SK-N-SH (cell line): Measurements from ENCODE around the gene NUMA1. TPM values are rescaled to one million over a fixed set of nuclear protein-coding genes. Genes with fewer than 3 reads are reported as not detected.

ENCODE experiments used
- CTCF ChIA-PET: fragments of 300-600, 350-600 bp; formaldehyde crosslinking; extraction: SDS; loops from one replicate; lab custom pipeline; 2021; lab: Yijun Ruan, JAX
- POLR2A ChIA-PET: fragments of 350-600 bp; sonication (Branson Sonifier 250); formaldehyde crosslinking; extraction: SDS; loops from one replicate; lab custom pipeline; 2020; ENCODE audit warnings: antibody characterized with exemption, inconsistent platforms; lab: Yijun Ruan, JAX
- DNase-seq: peaks from one replicate; pipeline ENCODE4 v3.0.0; 2012
- H2AFZ ChIP-seq: fragments of 200-600 bp; sonication (generic); 2 replicates; pipeline ENCODE4 v1.8.1; 2016; ENCODE audit warnings: antibody characterized with exemption, mild to moderate bottlenecking, low read depth
- H3F3A ChIP-seq: fragments of 200-600 bp; sonication (generic); replicated peaks from 2 replicates; pipeline ENCODE3; 2016; ENCODE audit warnings: antibody characterized with exemption, mild to moderate bottlenecking; ENCODE audit not compliant: insufficient read depth
- H3K27ac ChIP-seq, 2 experiments: fragments of 200-500 bp in 1 of 2; fragments of 200-600 bp in 1 of 2; sonication (Bioruptor generic) in 1 of 2; sonication (generic), shearing (Covaris generic) in 1 of 2; 2 replicates each; pipeline versions ENCODE4 v1.5.1 to v1.6.1; 2014 to 2016; ENCODE audit warnings: low read depth in 2 of 2, inconsistent platforms in 1 of 2, low read length in 1 of 2, mild to moderate bottlenecking in 1 of 2, mixed read lengths in 1 of 2
- H3K27me3 ChIP-seq: fragments of 200-600 bp; sonication (generic), shearing (Covaris generic); 2 replicates; pipeline ENCODE4 v1.6.1; 2016; ENCODE audit warnings: mixed run types; ENCODE audit not compliant: insufficient read depth
- H3K36me3 ChIP-seq, 2 experiments: fragments of 200-500 bp in 1 of 2; fragments of 200-600 bp in 1 of 2; sonication (Bioruptor generic) in 1 of 2; sonication (generic) in 1 of 2; replicated peaks in 1 of 2; 2 replicates each; pipeline versions ENCODE3 to v1.5.1; 2014 to 2016; ENCODE audit warnings: low read length in 1 of 2, mild to moderate bottlenecking in 1 of 2; ENCODE audit not compliant: insufficient read depth in 2 of 2, control insufficient read depth in 1 of 2
- H3K4me1 ChIP-seq, 2 experiments: fragments of 200-500 bp in 1 of 2; fragments of 200-600 bp in 1 of 2; sonication (Bioruptor generic) in 1 of 2; sonication (generic), shearing (Covaris generic) in 1 of 2; 2 replicates each; pipeline versions ENCODE4 v1.5.1 to v1.6.1; 2014 to 2016; ENCODE audit warnings: low read depth in 1 of 2, low read length in 1 of 2, mixed run types in 1 of 2; ENCODE audit not compliant: insufficient read depth in 2 of 2, control insufficient read depth in 1 of 2
- H3K4me2 ChIP-seq: fragments of 200-600 bp; sonication (generic), shearing (Covaris generic); 2 replicates; pipeline ENCODE4 v1.6.1; 2017; ENCODE audit warnings: mixed run types
- H3K4me3 ChIP-seq, 2 experiments: fragments of 200-500 bp in 1 of 2; fragments of 200-600 bp in 1 of 2; sonication (Bioruptor generic) in 1 of 2; sonication (generic), shearing (Covaris generic) in 1 of 2; 2 replicates each; pipeline versions ENCODE4 v1.5.1 to v1.8.1; 2014 to 2016; ENCODE audit warnings: low read depth in 2 of 2, inconsistent platforms in 1 of 2, low read length in 1 of 2, mild to moderate bottlenecking in 1 of 2, mixed read lengths in 1 of 2, moderate library complexity in 1 of 2
- H3K79me2 ChIP-seq: fragments of 200-600 bp; sonication (generic); 2 replicates; pipeline ENCODE4 v1.8.1; 2017; ENCODE audit warnings: mild to moderate bottlenecking; ENCODE audit not compliant: insufficient read depth
- H3K9ac ChIP-seq: fragments of 200-600 bp; sonication (generic); 2 replicates; pipeline ENCODE4 v1.6.1; 2017; ENCODE audit warnings: mixed run types
- H3K9me2 ChIP-seq: fragments of 200-600 bp; sonication (generic); 2 replicates; pipeline ENCODE4 v1.6.1; 2017; ENCODE audit warnings: mixed run types
- H3K9me3 ChIP-seq: fragments of 200-600 bp; sonication (generic); 2 replicates; pipeline ENCODE4 v1.6.1; 2017; ENCODE audit warnings: mixed run types, mild to moderate bottlenecking, moderate library complexity
- H4K20me1 ChIP-seq: fragments of 200-600 bp; sonication (generic); 2 replicates; pipeline ENCODE4 v1.6.1; 2017; ENCODE audit warnings: mild to moderate bottlenecking, mixed run types; ENCODE audit not compliant: insufficient read depth
- ELF1 ChIP-seq: IDR thresholded peaks from 2 replicates; pipeline ENCODE4 v1.4.0; 2012
- FOXJ3 ChIP-seq: sonication (generic); formaldehyde crosslinking; IDR thresholded peaks from 2 replicates; pipeline ENCODE4 v1.5.1; 2020; ENCODE audit warnings: mild to moderate bottlenecking, missing genetic modification reagents
- FOXM1 ChIP-seq: IDR thresholded peaks from 2 replicates; pipeline ENCODE4 v1.4.0; 2012; ENCODE audit warnings: low read depth, mild to moderate bottlenecking
- GABPA ChIP-seq: IDR thresholded peaks from 2 replicates; pipeline ENCODE4 v1.4.0; 2012; ENCODE audit warnings: low read depth, mild to moderate bottlenecking
- GATA2 ChIP-seq: sonication (generic); formaldehyde crosslinking; IDR thresholded peaks from 2 replicates; pipeline ENCODE4 v1.5.0; 2020; ENCODE audit warnings: mild to moderate bottlenecking, missing genetic modification reagents
- JUND ChIP-seq: IDR thresholded peaks from 2 replicates; pipeline ENCODE4 v1.4.0; 2012
- NFIC ChIP-seq: IDR thresholded peaks from 2 replicates; pipeline ENCODE4 v1.4.0; 2012; ENCODE audit warnings: borderline replicate concordance
- POLR2AphosphoS5 ChIP-seq: IDR thresholded peaks from 2 replicates; pipeline ENCODE4 v1.6.1; 2012; ENCODE audit warnings: low read depth, low read length
- RCOR1 ChIP-seq: fragments of 150-350 bp; IDR thresholded peaks from 2 replicates; pipeline ENCODE4 v1.6.1; 2017; ENCODE audit warnings: antibody characterized with exemption, low read length
- RFX5 ChIP-seq: IDR thresholded peaks from 2 replicates; pipeline ENCODE4 v1.6.1; 2012; ENCODE audit warnings: mild to moderate bottlenecking, improper control_type of control experiment, low read length
- RXRA ChIP-seq: IDR thresholded peaks from 2 replicates; pipeline ENCODE4 v1.4.0; 2012; ENCODE audit warnings: low read depth, mild to moderate bottlenecking, borderline replicate concordance
- SIN3A ChIP-seq: IDR thresholded peaks from 2 replicates; pipeline ENCODE4 v1.6.1; 2012; ENCODE audit warnings: low read depth, mild to moderate bottlenecking, low read length, moderate library complexity, borderline replicate concordance
- TAF1 ChIP-seq: IDR thresholded peaks from 2 replicates; pipeline ENCODE4 v1.6.1; 2012; ENCODE audit warnings: low read depth, mild to moderate bottlenecking, low read length, moderate library complexity, borderline replicate concordance
- TEAD4 ChIP-seq: IDR thresholded peaks from 2 replicates; pipeline ENCODE4 v1.4.0; 2012; ENCODE audit warnings: mild to moderate bottlenecking, borderline replicate concordance; ENCODE audit not compliant: insufficient read depth
- YY1 ChIP-seq: IDR thresholded peaks from 2 replicates; pipeline ENCODE4 v1.4.0; 2012; ENCODE audit warnings: low read depth, mild to moderate bottlenecking
- polyA plus RNA-seq, 3 experiments: library from polyadenylated mRNA; depleted of rRNA; stranded (reverse); fragments of >200 nt; gene quantifications; 2 replicates each; pipeline ENCODE4 v1.2.3, GENCODE V29; 2012
- TF ChIP-seq, protein P1 (sequence below): IDR thresholded peaks from 2 replicates; pipeline ENCODE4 v1.6.1; 2012; ENCODE audit warnings: mild to moderate bottlenecking, low read depth, low read length, moderate library complexity

Gene NUMA1
- polyA plus RNA-seq, 1 of the 3 experiments (the other 2 are of a cell fraction), result 111 TPM

DNA sequence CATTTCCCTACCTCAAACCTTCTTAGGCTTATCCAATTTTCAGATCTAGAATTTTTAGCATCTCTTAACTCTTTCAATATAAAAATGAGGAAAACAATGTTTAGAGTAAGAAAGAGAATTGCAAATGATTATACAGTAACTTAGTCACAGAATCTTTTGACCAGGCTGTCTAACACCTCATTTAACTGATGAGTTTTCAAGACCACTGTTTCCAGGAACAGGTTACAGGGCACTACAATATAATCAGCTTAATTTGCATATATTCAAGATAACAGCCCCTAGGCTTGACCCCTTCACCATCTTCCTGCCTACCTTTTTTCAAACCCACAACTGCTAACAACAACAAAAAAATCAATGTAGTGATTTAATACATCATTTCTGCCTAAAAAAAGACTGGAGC lies 12.7 kb downstream of the NUMA1 start:
- Histone ChIP-seq H3F3A (peaks cover 29% of the 10 kb centered on the region), H3K27ac (no peak overlapping the region; a peak in 1 of 4 replicates), H3K27me3 (no peaks in the 10 kb centered on the region), H3K4me3 (no peak overlapping the region), H2AFZ (no peak overlapping the region), H3K9ac (no peak overlapping the region), H3K79me2 (peaks cover 98% of the 10 kb centered on the region), H3K9me2 (no peaks in the 10 kb centered on the region), H3K9me3 (no peaks in the 10 kb centered on the region), H3K36me3 (peaks cover 3 to 8% of the 10 kb centered on the region in 2 experiments)
- no peak for DNase-seq
- POLR2A ChIA-PET, result no interaction called here
- TF ChIP-seq FOXJ3 (no peak), TAF1 (no peak), RCOR1 (no peak), NFIC (no peak), RFX5 (no peak), TEAD4 (no peak), ELF1 (no peak)
- TF ChIP-seq, protein P1, sequence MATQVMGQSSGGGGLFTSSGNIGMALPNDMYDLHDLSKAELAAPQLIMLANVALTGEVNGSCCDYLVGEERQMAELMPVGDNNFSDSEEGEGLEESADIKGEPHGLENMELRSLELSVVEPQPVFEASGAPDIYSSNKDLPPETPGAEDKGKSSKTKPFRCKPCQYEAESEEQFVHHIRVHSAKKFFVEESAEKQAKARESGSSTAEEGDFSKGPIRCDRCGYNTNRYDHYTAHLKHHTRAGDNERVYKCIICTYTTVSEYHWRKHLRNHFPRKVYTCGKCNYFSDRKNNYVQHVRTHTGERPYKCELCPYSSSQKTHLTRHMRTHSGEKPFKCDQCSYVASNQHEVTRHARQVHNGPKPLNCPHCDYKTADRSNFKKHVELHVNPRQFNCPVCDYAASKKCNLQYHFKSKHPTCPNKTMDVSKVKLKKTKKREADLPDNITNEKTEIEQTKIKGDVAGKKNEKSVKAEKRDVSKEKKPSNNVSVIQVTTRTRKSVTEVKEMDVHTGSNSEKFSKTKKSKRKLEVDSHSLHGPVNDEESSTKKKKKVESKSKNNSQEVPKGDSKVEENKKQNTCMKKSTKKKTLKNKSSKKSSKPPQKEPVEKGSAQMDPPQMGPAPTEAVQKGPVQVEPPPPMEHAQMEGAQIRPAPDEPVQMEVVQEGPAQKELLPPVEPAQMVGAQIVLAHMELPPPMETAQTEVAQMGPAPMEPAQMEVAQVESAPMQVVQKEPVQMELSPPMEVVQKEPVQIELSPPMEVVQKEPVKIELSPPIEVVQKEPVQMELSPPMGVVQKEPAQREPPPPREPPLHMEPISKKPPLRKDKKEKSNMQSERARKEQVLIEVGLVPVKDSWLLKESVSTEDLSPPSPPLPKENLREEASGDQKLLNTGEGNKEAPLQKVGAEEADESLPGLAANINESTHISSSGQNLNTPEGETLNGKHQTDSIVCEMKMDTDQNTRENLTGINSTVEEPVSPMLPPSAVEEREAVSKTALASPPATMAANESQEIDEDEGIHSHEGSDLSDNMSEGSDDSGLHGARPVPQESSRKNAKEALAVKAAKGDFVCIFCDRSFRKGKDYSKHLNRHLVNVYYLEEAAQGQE, result no peak
- TF ChIP-seq, all 33 proteins: peak for 0
- Histone ChIP-seq H3K4me2 (peak overlapping the region; percentile 53; the same call in 1 of the 2 replicates), H4K20me1 (no peaks in the 10 kb centered on the region), H3K4me1 (peaks cover 21 to 52% of the 10 kb centered on the region in 2 experiments)
- CTCF ChIA-PET, result interaction anchor here (0.7 to 4.2 kb wide), 7 partner anchors 19 to 116 kb away, joined by 3 to 18 read pairs (median 3); no protein-coding TSS in a partner anchor

DNA sequence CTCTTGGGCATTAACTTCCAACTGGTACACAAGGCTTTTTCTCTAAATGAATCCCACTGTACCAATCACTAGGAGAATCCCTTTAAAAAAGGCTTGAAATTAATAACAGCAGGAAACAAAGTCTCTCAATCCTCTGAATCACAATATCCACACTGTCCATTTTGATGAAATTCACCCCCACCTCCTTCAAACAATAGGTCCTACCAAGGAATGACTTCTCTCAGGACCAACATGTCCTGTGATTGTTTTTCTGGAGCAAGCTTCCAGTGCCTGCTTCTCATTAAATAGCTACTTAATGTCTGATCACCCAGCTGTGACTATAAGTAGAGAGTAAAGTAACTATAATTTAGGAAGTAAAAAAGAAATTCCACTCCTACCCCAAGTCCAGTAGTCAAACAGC lies 13.1 kb downstream of the NUMA1 start:
- no peak overlapping the region for H2AFZ ChIP-seq

More for the DNA sequence above, 13.1 kb downstream of the NUMA1 start:
- DNase-seq, result no peak
- Histone ChIP-seq H3K27ac (peak overlapping the region in 1 of 2 experiments; percentile 24; a peak in 2 of 4 replicates), H3K27me3 (no peaks in the 10 kb centered on the region), H3K9me3 (no peaks in the 10 kb centered on the region), H4K20me1 (no peaks in the 10 kb centered on the region), H3F3A (peaks cover 25% of the 10 kb centered on the region), H3K4me3 (no peak overlapping the region), H3K9me2 (no peaks in the 10 kb centered on the region), H3K4me1 (peaks cover 19 to 47% of the 10 kb centered on the region in 2 experiments), H3K9ac (no peak overlapping the region), H3K79me2 (peaks cover 99% of the 10 kb centered on the region), H3K36me3 (peaks cover 3 to 8% of the 10 kb centered on the region in 2 experiments), H3K4me2 (peak overlapping the region; percentile 53; the same call in 1 of the 2 replicates)
- ChIA-PET CTCF (interaction anchor here (0.7 to 4.2 kb wide), 7 partner anchors 19 to 116 kb away, joined by 3 to 18 read pairs (median 3); no protein-coding TSS in a partner anchor), POLR2A (interaction anchor here (0.6 kb wide), 1 partner anchor 52 kb away, joined by 3 read pairs; no protein-coding TSS in a partner anchor)
- TF ChIP-seq SIN3A, result no peak
- TF ChIP-seq, protein P1, result no peak
- TF ChIP-seq GATA2 (CRISPR knock-in tag), result no peak
- no peak for TF ChIP-seq RXRA
- TF ChIP-seq YY1, result no peak
- TF ChIP-seq TAF1, result no peak
- no peak for TF ChIP-seq FOXJ3
- no peak for TF ChIP-seq POLR2AphosphoS5
- TF ChIP-seq FOXM1, result no peak
- no peak for TF ChIP-seq GABPA
- no peak for TF ChIP-seq JUND
